GM06990 (cell line): Measurements from ENCODE around the gene CHCHD6.

Experiments used
- DNase-seq: peaks from one replicate; pipeline ENCODE4 v3.0.0-alpha.2; 2011; ENCODE audit not compliant: insufficient read length; ENCODE audit errors: extremely low read depth
- H3K27me3 ChIP-seq: replicated peaks from 2 replicates; pipeline ENCODE4 v1.6.0; 2011; ENCODE audit warnings: low read length; ENCODE audit not compliant: control insufficient read depth, insufficient read depth
- H3K36me3 ChIP-seq: 2 replicates; pipeline ENCODE4 v1.5.1; 2011; ENCODE audit warnings: low read length; ENCODE audit not compliant: control insufficient read depth, insufficient read depth
- H3K4me3 ChIP-seq: replicated peaks from 2 replicates; pipeline ENCODE4 v1.5.1; 2011; ENCODE audit warnings: low read depth, mild to moderate bottlenecking, control low read depth, low read length
- CTCF ChIP-seq: IDR thresholded peaks from 2 replicates; pipeline ENCODE4 v1.5.1; 2011; ENCODE audit warnings: low read length, control low read depth, mild to moderate bottlenecking, inconsistent platforms; ENCODE audit not compliant: insufficient read depth, poor library complexity, severe bottlenecking

Gene CHCHD6

DNA sequence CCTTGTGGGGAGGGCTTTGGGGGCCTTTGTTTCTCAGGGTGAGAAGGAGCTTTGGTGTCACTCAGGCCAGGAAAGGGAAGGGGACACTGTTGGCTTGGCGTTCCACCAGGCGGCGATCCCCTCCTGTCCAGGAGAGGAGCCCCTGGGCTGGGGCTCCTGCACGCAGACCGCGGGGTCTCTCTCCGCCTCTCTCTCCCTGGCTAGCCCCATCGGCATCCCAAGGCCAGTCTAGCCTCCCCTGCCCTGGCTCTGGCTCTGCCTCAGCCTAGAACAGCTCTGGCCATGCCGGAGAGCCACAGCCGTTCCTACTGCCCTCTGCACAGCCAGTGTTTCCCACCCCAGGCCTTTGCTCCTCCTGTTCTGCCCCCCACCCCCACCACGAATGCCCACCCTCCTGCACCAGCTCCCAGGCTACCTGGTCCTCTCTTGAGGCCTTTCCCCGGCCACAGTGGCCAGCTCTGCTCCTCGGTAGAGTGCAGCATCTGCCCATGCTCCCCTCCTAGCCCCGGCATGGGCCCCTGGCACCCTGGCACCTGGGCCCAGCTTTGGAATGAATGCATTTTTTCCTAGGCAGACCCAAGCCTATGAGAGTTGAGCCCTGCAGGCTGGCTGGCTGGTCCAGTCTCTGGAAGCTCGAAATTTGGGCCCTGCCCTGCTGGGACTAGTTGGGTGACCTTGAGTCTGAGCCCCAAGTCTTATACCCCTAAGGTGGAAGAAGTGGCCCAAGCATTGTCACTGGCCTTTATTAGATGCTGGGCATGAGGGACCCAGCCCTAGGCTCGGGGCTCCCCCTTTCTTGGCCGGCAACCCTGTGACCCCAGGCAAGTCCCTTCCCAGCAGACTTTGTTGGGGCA, 281.3 kb downstream of the CHCHD6 start:
- Histone ChIP-seq H3K36me3 (peaks cover under 1% of the 10 kb centered on the region), H3K4me3 (no peak overlapping the region), H3K27me3 (no peaks in the 10 kb centered on the region; the same call in 1 of the 2 replicates)
- DNase-seq = no peak
- TF ChIP-seq CTCF = no peak

GRCh38 chr3:126986001-126986400, 282.0 kb downstream of the CHCHD6 start:
- Histone ChIP-seq H3K4me3 (no peak overlapping the region), H3K36me3 (peaks cover 1% of the 10 kb centered on the region), H3K27me3 (no peaks in the 10 kb centered on the region; the same call in 1 of the 2 replicates)
- no peak for DNase-seq
- TF ChIP-seq CTCF = no peak

DNA sequence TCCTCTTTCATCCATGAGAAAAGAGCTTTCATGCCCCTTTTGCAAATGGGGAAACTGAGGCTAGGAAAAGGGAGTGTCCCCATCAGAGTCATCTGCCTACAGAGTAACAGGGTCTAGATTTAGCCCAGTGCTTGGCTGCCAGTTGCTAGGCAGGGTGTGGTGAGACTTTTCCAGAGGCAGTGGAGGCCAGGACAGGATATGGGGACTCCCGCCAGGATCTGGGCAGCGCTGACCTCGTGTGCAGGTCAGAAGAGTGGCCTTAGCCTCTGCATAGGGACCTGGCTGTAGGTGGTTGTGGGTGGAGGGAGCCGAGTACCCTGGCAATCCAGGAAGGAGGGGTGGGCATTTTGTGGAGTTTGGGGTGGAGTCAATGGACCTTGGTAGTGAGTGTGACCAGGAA, 283.1 kb downstream of the CHCHD6 start:
- Histone ChIP-seq H3K4me3 (no peak overlapping the region), H3K36me3 (peaks cover 1% of the 10 kb centered on the region), H3K27me3 (no peaks in the 10 kb centered on the region; the same call in 1 of the 2 replicates)
- DNase-seq = no peak
- no peak for TF ChIP-seq CTCF

DNA sequence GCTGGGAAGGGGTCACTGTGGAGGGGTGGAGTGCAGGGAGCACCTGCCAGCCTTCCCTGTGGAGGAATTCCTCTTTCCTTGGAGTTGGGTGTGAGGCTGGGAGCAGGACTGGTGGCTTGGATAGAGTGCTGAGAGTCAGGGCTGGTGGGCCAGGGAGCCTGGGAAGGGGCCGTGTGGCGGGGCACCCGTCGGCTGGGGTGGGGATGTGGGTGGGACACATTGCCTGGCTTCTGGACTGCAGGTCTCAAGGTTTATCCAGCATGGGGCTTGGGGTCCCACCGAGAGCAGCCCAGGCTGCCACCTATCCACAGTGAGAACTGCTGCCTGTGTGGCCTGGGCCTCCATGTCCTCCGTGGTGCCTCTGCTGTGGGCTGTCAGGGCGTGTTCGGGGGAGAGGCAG, 283.6 kb downstream of the CHCHD6 start:
- Histone ChIP-seq H3K4me3 (no peak overlapping the region), H3K27me3 (no peaks in the 10 kb centered on the region; the same call in 1 of the 2 replicates), H3K36me3 (peaks cover 1% of the 10 kb centered on the region)
- DNase-seq = no peak
- no peak for TF ChIP-seq CTCF

- TF ChIP-seq CTCF = no peak
- Histone ChIP-seq H3K27me3 (no peaks in the 10 kb centered on the region; the same call in 1 of the 2 replicates), H3K36me3 (peaks cover 1% of the 10 kb centered on the region), H3K4me3 (no peak overlapping the region)
- DNase-seq = no peak
These were observed 284.5 kb downstream of the CHCHD6 start for GRCh38 chr3:126988451-126989021.
